HG02870 (cell line): Measurements from ENCODE around the gene CNTN4.

Source experiments
- ATAC-seq: cut with Tn5 transposase; IDR thresholded peaks from one replicate; pipeline ENCODE4 v1.9.1; 2021; ENCODE audit warnings: mild to moderate bottlenecking, moderate library complexity; ENCODE audit not compliant: unreplicated experiment

The CNTN4 gene

DNA sequence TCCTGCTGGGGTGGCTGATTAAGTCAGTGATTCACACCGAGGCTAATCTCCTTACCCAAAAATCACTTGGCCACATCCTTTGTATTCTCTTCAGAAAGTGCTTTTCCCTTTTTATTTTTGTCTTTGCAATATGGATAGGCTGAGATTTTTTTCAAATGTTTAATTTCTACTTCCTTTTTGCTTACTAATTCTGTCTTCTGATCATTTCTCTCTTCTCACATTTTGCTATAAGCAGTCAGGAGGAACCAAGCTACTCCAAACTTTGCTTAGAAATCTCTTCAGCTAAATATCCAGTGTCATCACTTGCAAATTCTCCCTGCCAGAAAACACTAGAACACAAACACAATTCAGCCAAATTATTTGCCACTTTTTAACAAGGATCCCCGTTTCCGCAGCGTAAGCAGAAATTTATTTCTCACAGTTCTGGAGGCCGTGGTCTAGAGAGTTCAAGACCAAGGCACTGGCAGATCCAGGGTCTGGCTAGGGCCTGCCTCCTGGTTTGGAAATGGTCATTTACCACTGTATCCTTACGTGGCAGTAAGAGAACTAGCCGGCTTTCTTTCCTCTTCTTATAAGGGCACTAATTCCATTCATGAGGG, 906.6 kb downstream of the CNTN4 start:
- no peak for ATAC-seq

DNA sequence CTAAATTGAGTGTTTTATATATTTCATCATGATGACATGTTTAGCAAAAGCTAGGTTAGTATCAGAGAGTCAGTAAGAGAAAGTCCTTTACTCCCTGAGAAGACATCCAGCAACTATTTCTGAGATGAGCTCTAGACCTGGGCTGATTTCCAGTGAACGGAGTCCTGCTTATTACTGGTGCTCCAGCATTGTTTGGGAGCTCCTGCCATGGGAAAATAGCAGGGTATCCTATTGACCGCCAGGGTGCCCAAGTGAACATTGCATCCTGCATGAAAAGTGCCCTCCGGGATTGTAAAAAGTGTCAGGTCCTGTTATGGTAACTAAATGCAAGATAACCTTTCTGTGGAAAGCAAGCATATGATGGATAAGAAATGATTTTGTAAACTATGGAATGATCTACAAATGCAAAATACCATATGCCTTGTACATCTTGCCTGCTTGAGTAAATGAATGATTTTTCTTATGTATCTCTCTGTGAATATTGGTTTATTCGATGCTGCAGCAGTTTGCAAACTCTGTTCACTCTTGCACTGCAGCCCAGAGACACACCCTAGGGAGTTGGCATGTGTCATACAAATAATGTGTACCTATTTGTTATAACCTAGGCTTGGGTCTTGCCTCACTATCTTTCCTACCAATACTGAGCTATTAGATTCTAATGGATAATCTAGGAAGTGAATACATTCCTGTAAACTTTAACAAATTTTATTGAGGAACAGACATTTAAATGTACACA, 914.8 kb downstream of the CNTN4 start:
- ATAC-seq, result no peak

DNA sequence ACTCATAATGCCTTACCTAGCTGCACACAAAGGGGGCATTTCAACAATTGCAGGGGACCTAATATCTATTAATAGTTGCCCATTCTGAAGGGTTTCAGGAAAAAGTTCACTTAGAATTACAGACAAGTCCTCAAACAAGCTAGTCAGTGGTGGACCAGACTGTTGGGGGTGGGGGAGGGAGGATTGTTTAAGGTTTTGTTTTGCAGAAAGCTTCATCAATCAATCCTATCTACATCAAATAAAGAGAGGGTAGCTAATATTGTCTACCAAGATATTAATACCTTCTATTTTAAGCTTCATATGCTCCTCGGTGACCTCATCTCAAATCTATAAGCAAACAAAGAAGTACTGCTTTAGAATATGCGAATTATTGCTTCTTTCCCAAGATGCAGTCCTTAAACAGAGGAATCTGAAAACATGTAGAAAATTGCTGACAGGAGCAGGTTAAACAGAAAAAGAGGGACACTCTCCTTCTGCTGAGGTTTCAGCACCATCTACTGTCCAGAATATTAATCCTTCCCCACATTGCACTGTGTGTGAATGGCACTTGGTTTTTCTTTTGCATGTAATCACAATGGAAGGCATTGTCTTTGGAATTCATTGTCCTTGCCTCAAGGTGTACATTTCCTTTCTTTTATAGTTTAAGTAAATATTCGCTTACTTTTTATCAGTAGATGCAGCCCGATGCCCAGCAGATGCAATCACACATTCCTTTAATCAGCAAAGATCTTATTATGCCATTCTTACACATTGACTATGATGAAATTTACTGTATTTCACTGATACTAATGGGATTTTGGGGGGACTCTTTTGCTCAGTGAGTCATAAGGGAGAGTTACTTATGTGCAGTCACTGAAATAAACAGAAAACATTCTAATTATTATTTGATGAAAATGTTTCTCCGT, 916.8 kb downstream of the CNTN4 start:
- peak; percentile 89 for ATAC-seq

DNA sequence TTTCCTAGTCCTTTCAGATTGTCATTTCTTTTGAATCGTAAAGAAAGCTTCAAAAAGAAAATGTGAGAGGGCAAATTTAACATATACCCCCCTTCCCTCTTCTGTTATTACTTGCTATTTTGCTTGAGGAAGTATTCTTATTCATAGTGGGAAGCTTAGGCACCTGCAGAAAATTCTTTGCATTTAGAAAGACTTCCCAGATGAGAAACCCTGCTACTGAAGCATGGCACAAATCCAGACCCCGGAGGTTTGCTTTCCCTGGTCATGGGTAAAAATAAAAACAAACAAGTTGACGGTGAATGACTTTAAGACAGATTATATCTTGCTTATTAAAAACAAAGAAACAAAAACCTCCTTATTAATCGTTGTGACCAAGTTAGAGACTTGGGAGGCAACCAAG, 917.6 kb downstream of the CNTN4 start:
- ATAC-seq, result no peak

DNA sequence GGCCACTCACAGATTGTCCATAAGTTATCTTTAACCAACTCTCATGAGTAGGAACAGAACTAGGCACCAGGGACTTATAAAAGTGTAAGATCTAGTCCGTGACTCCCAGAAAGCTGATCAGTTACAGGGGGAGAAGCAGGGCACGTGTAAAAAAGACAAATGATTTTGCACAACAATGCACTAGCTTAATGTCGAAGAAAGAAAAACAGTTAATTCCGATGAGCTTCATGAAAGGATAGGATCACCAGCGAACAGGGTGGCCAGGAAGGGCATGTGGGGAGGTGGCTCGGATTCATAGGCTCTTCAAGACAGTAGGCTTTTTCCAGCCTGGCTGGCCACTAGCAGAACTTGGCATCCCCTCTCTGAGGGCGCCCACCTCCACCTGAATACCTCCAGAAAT, 921.5 kb downstream of the CNTN4 start:
- no peak for ATAC-seq

DNA sequence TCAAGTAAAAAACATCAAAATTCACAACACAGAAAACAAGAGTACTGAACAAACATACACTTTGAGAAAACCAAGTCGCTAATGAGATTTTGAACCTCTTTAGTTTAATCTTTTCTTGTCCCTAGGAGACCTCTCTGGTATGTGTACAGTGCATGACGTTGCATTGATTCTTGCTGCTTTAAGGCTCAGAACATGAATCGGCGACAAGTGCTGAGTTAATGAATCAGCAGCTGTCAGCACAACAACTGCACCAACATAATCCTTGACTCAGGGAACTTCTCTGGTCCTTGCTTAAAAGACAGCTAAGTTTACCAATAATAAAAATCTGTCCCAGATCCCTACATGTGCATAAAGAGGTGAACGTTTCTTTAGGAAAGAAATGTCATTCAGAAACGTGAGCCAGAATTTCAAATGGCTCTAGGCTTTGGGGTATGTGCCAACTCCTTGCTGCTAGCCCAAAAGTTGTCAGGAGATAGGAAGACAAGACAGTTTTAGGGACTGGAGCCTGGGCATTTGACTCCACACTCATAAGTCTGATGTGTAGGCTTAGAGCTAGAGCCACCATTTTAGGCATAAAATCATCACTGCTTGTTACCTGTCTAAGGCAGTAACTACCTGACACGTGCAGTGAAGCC, 924.6 kb downstream of the CNTN4 start:
- no peak for ATAC-seq

DNA sequence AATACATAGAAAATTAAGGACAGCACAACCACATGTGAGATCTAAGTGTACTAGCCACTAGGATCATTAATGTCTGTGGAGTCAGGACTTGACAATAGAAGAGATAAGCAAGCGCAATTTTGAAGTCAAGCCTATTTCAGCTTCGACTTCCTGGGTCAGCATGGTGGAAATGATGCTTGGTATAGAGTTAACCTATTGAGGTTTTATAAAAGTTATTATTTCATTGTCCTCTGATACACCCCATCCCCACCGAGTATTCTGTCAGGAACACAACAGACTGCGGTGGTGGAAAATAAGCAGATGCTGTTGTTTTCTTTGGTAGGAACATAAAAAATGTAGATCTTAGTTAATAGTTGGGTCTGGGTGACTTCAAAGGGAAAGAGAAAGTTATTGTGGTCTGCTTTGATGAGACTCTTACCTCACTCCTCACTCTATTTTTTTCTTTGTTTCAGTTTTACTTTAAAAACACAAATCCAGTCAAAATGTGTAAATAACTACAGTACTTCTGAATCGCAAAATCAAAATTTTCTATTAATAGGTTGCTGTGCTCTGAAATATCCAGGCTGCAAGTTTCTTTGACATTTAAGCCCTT, 929.4 kb downstream of the CNTN4 start:
- ATAC-seq, result peak; percentile 97

DNA sequence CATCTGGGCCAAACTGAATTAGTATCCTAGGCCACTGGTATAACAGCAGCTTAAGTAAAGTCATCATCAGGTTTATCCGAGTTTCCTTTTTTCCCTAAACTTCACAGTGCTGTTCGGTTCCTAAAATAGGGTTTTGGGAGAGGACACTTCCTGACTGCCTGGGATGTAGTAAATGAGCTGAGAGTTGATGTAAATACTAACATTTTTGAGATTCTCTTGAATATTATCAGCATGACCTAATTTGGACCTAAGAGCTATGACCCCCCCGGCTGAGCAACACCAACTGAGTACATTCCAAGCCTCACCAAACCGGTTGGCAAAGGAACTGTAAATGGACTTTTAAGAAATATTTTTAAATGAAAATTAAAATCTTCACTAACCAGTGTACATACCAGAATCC, 932.7 kb downstream of the CNTN4 start:
- no peak for ATAC-seq

DNA sequence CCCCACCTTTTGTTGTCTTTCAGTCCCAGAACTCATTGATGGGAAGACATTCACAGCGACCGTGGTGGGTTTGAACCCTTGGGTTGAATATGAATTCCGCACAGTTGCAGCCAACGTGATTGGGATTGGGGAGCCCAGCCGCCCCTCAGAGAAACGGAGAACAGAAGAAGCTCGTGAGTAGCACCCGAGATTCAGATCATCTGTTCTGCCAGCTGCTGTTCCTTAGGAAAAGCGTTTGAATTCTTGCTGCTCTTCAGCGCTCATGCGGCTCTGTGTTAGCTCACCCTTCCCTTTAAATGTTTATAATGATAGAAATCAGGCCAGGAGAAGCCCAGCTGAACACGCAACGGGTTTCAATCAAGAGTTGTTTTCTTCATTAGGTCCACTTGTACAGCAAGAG, 938.5 kb downstream of the CNTN4 start:
- no peak for ATAC-seq

DNA sequence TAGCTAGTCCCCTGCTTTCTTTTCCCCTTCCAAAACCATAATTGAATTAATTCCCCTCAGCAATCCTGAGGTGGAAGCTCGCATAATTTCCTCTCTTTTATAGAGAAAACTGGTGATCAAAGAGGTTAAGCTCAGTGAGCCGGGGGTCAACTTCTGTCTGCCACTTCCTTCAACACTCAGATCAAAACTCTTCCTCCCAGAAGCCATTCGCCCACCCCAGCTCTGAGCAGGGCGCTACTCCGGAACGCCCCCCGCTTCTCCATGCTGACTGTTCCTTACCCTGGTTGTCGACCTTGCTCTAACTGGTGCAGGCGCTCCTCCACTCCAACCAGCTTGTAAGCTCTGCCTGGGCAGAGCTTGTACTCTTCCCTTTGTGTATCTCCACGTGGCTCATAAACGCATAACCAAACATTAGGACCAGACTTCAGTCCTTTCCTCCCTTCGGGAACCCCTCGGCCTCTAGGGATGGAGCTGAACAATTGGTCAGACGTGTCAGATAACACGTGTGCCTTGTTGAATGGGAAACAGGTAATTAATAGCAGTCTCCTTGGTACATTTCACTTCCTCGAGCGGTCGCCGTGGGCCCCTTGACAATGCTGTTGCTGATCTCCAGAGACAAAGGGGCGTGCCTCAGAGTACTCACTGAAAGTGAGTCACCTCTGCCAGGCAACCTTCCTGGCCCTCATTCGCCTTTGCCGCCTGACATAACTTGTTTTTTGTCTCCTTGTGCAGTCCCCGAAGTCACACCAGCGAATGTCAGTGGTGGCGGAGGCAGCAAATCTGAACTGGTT, 939.7 kb downstream of the CNTN4 start:
- no peak for ATAC-seq

DNA sequence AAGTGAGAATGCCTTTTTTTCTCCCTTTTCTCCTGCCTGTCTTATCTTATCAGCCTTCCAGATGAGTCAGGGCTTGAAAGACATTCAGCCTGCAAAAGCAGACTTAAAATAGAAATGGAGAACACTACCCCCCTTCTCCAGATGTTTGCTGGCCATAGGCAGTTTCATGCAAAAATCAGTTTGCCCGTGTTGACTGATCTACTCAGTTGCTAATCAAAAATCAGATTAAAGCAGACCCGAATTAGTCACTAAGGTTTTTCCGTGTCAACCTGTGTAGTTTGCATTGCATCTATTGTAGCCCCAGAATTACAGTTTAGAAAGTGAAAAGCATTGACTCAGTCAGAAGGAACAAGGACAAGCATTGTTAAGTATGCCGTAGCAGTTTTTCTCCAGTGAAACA, 955.3 kb downstream of the CNTN4 start:
- peak; percentile 48 for ATAC-seq

DNA sequence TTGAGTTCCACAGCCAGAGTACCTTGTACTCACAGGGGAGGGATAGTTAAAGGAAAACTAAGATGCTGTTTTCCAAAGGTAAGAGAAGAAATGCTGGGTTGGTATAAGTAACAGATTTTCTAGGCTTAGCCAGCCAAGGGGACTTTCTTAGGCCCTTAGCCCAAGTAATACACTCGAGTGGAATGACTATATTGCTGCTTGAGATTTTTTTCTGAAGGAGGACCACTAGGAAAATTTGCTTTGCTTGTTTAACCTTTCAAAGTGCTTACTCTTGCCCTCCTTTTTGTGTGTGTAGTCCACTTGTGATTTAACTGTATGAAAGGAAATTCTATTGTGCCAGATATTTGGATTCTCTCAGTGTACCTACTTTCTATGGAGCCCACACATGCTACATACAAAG, 961.0 kb downstream of the CNTN4 start:
- no peak for ATAC-seq

DNA sequence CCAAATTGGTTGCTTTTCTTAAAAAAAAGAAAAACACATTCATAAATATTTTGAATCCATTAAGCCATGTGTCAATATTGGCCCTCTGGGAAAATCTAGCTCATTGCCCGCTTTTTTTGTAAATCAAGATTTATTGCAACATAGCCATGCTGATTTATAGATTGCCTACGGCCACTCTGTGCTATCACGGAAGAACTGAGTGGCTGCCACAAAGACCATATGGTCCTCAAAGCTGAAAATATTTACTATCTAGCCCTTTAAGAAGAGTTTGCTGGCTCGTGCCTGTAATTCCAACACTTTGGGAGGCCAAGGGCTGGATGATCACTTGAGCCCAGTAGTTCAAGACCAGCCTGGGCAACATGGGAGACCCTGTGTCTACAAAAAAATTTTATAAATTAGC, 965.6 kb downstream of the CNTN4 start:
- ATAC-seq, result no peak

DNA sequence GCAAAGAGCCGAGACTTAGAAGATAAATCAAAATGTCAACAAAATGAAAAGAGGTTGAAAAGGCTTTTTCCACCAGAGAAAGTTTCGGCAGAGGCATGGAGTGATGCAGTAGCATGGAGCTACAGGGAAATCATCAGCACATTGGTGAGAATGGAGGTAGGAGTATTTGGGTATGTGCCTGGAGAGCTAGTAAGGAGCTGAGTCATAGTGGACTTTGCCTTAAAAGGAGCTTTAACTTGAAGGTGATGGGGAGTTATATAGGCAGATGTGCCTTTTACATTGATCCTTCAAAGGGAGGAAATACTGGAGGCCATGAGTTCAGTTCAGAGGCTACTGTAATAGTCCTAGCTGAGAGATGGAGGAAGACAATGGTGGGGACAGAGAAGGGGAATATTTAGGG, 967.2 kb downstream of the CNTN4 start:
- no peak for ATAC-seq

DNA sequence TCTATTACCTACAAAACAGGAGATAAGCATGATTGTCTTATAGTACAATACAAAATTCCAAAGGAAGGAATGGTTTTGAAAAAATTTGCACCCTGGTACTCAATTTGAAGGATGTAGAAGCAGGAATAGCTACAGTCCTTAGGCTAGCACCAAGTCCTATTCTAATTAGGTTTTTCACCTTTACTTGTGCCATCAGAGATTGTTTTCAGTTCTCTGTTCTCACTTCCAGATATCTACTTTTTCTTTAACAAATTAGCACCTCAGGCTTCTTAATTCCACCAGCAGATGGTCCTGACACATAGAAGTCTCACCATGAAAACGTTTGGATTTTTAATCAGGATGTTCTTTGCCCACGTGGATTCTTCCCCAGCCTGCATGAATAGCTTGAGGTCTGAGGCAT, 967.7 kb downstream of the CNTN4 start:
- peak; percentile 91 for ATAC-seq

DNA sequence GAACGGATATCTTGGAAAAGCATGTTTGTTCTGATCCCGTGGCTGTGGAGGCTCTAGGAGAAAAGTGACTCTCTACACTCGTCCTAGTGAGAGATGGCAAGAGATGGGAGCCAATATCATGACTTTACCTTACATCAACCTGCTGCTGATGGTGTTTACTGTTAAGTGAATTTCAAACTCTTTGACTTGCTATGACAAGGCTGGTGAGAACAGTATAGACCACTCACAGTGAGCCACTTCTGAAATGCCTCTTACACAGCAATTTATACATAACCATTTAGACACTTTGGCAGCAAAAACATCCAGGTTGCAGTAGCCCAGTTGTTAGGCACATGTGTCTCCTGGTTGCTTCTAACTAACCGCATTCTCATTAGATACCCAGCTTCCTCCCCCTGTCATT, 968.2 kb downstream of the CNTN4 start:
- no peak for ATAC-seq

DNA sequence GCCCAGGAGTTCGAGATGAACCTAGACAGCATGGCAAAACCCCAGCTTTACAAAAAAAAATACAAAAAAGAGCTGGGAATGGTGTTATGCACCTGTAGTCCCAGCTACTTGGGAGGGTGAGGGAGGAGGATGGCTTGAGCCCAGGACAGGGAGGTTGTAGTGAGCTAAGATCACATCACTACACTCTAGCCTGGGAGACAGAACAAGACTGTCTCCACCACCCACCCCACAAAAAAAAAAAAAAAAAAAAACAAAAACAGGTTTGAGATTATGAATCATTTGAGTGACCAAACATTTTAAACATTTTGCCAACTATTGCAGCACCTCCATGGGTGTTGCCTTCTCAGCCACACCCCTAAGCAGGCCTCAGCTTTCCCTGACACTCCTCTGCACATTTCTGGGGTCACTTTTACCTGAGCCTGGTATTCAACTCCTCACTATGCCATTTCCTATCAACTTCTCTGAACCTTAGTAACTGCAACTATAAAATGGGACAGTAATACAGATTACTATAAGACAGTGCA, 969.8 kb downstream of the CNTN4 start:
- no peak for ATAC-seq

DNA sequence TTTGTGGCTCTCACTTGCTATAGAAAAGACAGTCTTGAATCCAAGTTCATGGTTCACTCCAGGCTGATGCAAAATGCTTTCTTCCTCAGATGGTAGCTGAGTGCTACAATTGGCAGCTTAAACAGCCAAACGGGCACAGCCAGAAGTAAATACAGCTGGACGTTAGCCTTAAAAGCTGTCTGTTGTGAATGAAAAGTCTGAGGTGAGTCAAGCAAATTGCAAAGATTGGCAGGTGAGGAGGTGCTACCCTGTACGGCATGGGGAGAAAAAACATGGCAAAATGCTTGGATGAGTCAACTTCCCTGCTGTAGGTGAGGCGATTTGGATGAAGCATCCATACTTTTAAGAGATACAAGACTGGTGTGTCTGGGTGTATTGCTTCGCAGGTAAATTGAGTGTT, 971.1 kb downstream of the CNTN4 start:
- no peak for ATAC-seq

DNA sequence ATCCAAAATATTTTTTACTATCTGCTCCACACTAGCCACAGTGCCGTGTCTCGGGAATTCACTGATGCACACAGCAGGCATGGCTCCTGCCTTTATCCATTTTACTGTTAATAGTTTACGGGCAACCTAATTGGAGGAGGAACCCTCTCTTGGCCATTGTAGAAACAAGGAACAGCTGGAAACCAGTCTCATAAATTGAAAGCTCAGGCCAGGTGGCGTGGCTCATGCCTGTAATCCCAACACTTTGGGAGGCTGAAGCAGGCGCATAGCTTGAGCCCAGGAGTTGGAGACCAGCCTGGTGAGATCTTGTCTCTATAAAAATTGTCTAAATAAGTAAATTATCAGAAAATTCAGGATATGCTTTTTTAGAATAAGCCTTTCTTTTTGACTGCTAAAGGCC, 972.5 kb downstream of the CNTN4 start:
- no peak for ATAC-seq
